ENCODE results near the gene CASP3. TPM values are rescaled to one million over a fixed set of nuclear protein-coding genes. Genes with fewer than 3 reads are reported as not detected.

CASP3 gene
- polyA plus RNA-seq, 1 of the 3 experiments (the other 2 are of a cell fraction) = 15.5 TPM

DNA sequence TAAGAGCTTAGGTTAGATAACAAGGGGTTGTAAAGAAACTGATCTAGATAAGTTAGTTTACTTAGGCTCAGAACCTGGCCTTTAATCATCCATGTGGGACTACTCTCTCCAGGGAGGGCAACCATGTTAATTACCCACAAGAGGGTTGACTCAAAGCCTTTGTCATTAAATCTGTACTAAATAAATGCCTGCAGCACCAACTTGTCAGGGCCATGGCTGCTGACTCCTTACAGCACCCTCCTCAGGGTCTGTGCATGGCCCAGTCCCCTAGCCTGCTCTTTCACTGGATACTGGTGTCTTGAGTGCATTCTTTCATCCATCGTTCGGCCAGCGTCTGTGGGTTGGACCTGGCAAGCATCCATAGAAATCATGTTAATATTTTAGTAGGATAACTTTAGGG lies 34.7 kb downstream of the CASP3 start:
- Histone ChIP-seq H3K9me2 (no peaks in the 10 kb centered on the region), H4K20me1 (ENCODE audit: insufficient read depth) (no peaks in the 10 kb centered on the region), H3K9ac (no peak overlapping the region), H3K79me2 (ENCODE audit: insufficient read depth) (no peaks in the 10 kb centered on the region), H3K4me2 (no peak overlapping the region), H2AFZ (ENCODE audit: low read depth) (no peak overlapping the region), H3K27ac (ENCODE audit: low read depth in 2 of 2, low read length in 1 of 2) (no peak overlapping the region), H3K27me3 (ENCODE audit: insufficient read depth) (no peaks in the 10 kb centered on the region), H3K4me1 (ENCODE audit: control insufficient read depth in 1 of 2, insufficient read depth in 2 of 2, low read depth in 1 of 2, low read length in 1 of 2) (no peaks in the 10 kb centered on the region), H3F3A (replicated peaks; ENCODE audit: insufficient read depth) (no peaks in the 10 kb centered on the region), H3K4me3 (ENCODE audit: low read depth in 2 of 2, low read length in 1 of 2) (no peak overlapping the region), H3K9me3 (no peaks in the 10 kb centered on the region), H3K36me3 (replicated peaks in 1 of 2; ENCODE audit: control insufficient read depth in 1 of 2, insufficient read depth in 2 of 2, low read length in 1 of 2) (no peaks in the 10 kb centered on the region)
- CTCF ChIA-PET = interaction anchor here (1.3 kb wide), 1 partner anchor 13 kb away, joined by 3 read pairs; no protein-coding TSS in a partner anchor
- no peak for DNase-seq
- 85% methylated on average over 3 of the region's 3 CpGs for WGBS (ENCODE audit: low lambda C conversion rate)
- POLR2A ChIA-PET = no interaction called here
- TF ChIP-seq TCF12 (IDR thresholded peaks at IDR 0.05) (no peak), JUND (IDR thresholded peaks at IDR 0.05) (no peak), EP300 (IDR thresholded peaks at IDR 0.05; ENCODE audit: borderline replicate concordance in 1 of 2, low read depth in 1 of 2, low read length in 1 of 2) (no peak), RAD21 (IDR thresholded peaks at IDR 0.05; ENCODE audit: low read length) (no peak), GABPA (IDR thresholded peaks at IDR 0.05; ENCODE audit: low read depth) (no peak), TAF1 (IDR thresholded peaks at IDR 0.05; ENCODE audit: borderline replicate concordance, low read depth, low read length) (no peak), FOXJ3 (CRISPR knock-in tag; IDR thresholded peaks at IDR 0.05) (no peak), YY1 (IDR thresholded peaks at IDR 0.05; ENCODE audit: low read depth) (no peak), FOXM1 (IDR thresholded peaks at IDR 0.05; ENCODE audit: low read depth) (no peak)
- TF ChIP-seq, protein P1, sequence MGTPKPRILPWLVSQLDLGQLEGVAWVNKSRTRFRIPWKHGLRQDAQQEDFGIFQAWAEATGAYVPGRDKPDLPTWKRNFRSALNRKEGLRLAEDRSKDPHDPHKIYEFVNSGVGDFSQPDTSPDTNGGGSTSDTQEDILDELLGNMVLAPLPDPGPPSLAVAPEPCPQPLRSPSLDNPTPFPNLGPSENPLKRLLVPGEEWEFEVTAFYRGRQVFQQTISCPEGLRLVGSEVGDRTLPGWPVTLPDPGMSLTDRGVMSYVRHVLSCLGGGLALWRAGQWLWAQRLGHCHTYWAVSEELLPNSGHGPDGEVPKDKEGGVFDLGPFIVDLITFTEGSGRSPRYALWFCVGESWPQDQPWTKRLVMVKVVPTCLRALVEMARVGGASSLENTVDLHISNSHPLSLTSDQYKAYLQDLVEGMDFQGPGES (IDR thresholded peaks at IDR 0.05; ENCODE audit: low read depth, low read length) = no peak

DNA sequence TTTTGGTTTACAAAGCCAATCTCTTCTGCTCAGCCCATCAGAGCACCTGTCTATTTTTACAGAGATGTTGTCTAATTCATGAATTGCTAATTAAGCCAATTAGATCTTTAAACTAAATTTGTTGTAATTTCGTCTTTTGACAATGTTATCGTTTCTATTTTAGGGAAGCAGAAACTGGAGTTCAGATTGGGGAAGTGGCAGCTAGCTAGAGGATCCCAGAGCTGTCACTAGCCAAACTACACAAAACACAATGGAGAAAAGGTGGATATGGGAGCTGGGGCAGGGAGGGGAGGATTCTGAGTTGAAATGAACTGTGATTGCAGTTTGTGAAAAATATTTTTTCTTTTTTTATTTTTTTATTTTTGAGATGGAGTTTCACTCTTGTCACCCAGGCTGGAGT lies 35.8 kb downstream of the CASP3 start:
- POLR2A ChIA-PET = no interaction called here
- no peaks in the 10 kb centered on the region for H3K9me2 ChIP-seq
- TF ChIP-seq YY1 (IDR thresholded peaks at IDR 0.05; ENCODE audit: low read depth) (no peak), TEAD4 (IDR thresholded peaks at IDR 0.05; ENCODE audit: borderline replicate concordance, insufficient read depth) (no peak), GATA2 (CRISPR knock-in tag; IDR thresholded peaks at IDR 0.05) (no peak), MXI1 (IDR thresholded peaks at IDR 0.05; ENCODE audit: low read depth, low read length) (no peak), CHD2 (IDR thresholded peaks at IDR 0.05; ENCODE audit: low read length, partially characterized antibody) (no peak), RAD21 (IDR thresholded peaks at IDR 0.05; ENCODE audit: low read length) (no peak), FOSL2 (IDR thresholded peaks at IDR 0.05; ENCODE audit: borderline replicate concordance, low read depth) (no peak), RCOR1 (IDR thresholded peaks at IDR 0.05; ENCODE audit: low read length) (no peak), NRF1 (IDR thresholded peaks at IDR 0.05; ENCODE audit: low read depth, low read length) (no peak), FOXM1 (IDR thresholded peaks at IDR 0.05; ENCODE audit: low read depth) (no peak)
- TF ChIP-seq, protein P2, sequence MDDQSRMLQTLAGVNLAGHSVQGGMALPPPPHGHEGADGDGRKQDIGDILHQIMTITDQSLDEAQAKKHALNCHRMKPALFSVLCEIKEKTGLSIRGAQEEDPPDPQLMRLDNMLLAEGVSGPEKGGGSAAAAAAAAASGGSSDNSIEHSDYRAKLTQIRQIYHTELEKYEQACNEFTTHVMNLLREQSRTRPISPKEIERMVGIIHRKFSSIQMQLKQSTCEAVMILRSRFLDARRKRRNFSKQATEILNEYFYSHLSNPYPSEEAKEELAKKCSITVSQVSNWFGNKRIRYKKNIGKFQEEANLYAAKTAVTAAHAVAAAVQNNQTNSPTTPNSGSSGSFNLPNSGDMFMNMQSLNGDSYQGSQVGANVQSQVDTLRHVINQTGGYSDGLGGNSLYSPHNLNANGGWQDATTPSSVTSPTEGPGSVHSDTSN (IDR thresholded peaks at IDR 0.05) = no peak
- H3F3A ChIP-seq (replicated peaks; ENCODE audit: insufficient read depth) = no peaks in the 10 kb centered on the region
- no peak overlapping the region for H2AFZ ChIP-seq (ENCODE audit: low read depth)
- no peak for DNase-seq
- no peaks in the 10 kb centered on the region for H3K79me2 ChIP-seq (ENCODE audit: insufficient read depth)
- H3K36me3 ChIP-seq (replicated peaks in 1 of 2; ENCODE audit: control insufficient read depth in 1 of 2, insufficient read depth in 2 of 2, low read length in 1 of 2) = no peaks in the 10 kb centered on the region
- H3K27me3 ChIP-seq (ENCODE audit: insufficient read depth) = no peaks in the 10 kb centered on the region
- H3K9ac ChIP-seq = no peak overlapping the region
- H3K4me3 ChIP-seq (ENCODE audit: low read depth in 2 of 2, low read length in 1 of 2) = no peak overlapping the region
- CTCF ChIA-PET = no interaction called here
- WGBS (ENCODE audit: low lambda C conversion rate) = 78% methylated on average over 2 of the region's 2 CpGs
- H4K20me1 ChIP-seq (ENCODE audit: insufficient read depth) = no peaks in the 10 kb centered on the region
- no peak overlapping the region for H3K27ac ChIP-seq (ENCODE audit: low read depth in 2 of 2, low read length in 1 of 2)
- H3K4me1 ChIP-seq (ENCODE audit: control insufficient read depth in 1 of 2, insufficient read depth in 2 of 2, low read depth in 1 of 2, low read length in 1 of 2) = no peaks in the 10 kb centered on the region
- no peaks in the 10 kb centered on the region for H3K9me3 ChIP-seq
- no peak overlapping the region for H3K4me2 ChIP-seq
